Activated CD4-positive, alpha-beta T cell treated with anti-CD3 and anti-CD28 coated beads for 48 hours (primary cell): ENCODE measurements around the gene SH3BP5.
A peak's percentile ranks its signal among the peaks of the same experiment; 100 is the strongest.
"Not testable (repeated sequence)": the region's sequence is repeated elsewhere in the genome, so short reads cannot be mapped to it uniquely, and the experiment has no call there.

Experiments used
- DNase-seq: peaks from one replicate; pipeline ENCODE4 v3.0.0-alpha.2; 2020

SH3BP5 gene

GRCh38 chr3:15332405-15333098, at the start of gene SH3BP5:
TSS of gene SH3BP5 (minus strand) at chr3:15332586. CDS start at chr3:15332408, 178 bp downstream.
- peak; percentile 78 for DNase-seq

DNA sequence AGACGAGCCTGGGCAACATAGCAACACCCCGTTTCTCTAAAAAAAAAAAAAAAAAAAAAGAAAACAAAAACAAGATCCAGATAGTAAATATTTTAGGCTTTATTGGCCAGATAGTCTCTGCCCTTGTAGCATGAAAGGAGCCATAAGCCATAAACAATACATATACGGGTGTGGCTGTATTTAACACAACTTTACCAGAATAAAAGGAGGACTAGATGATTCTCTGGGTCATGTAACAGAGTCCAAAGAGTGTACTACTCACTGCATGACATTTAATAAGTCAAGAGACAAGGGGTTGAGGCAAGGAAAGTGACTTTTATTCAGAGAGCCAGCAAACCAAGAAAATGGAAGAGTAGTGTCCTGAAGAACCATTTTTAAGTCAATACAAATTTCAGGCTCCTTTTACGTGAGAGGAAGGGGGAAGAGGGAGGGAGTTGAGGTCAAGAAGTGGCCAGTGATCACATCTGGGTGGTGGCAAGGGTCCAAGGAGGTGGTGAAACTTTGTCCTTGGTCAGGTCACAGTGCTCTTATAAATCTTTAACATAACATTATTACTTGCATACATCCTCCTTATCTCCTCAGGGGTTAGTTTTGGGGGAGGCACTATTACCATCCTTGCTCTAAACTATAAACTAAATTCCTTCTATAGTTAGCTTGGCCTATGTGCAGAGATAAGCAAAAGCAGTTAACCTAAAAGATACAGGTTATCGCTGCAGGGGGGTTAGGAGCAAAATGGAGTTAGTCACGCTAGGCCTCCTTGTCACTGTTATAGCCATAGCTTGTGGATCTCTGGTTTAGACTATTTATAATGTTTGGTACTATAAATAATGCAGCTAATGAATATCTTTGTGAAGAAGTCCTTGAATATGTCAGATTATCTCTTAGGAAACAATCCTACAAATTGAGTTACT, 48.8 kb upstream of the SH3BP5 start:
- no peak for DNase-seq

GRCh38 chr3:15377961-15378791, 45.8 kb upstream of the SH3BP5 start:
- DNase-seq: peak; percentile 96

GRCh38 chr3:15375461-15376000, 43.1 kb upstream of the SH3BP5 start:
- no peak for DNase-seq

- DNase-seq: no peak
Measured at GRCh38 chr3:15372918-15373317, 40.5 kb upstream of the SH3BP5 start.

- no peak for DNase-seq
Measured at GRCh38 chr3:15368561-15369135, 36.3 kb upstream of the SH3BP5 start.

DNA sequence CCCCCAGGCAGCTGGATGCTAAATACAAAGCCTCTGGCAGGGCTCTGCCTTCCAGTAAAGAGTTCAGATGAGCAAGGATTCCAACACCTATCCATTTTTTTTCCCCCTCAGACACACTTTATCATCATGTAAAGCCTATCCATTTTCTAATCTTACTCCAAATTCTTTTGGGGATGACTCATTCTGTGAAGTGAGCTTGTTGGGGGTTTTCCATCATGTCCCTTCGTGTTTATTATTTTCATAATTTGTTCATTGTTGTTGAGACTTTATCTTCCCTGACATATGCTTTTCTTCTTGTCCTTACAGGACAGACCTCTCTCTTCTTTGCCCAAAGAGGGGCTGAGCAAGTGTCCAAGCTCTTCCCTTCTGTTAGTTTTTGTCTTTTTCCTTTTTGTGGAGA, 34.7 kb upstream of the SH3BP5 start:
- DNase-seq: no peak

DNA sequence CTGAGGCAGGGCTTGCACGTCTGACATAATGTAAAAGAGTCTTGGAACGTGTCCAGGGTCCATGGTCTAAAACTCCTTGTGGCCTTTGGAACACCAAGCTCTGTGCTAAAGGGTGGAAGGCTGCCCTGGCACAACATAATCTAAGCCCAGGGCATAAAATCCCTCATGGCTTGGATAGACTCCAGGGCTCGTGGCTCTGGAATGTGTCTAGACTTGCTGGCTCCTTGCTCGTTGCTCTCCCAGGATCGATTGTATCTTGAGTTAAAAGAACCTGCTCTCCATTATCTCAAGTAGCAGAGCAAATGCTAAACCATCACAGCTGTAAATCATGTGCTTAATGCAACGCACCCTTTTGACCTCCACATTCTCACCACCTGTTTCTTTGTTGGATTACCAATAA, 31.7 kb upstream of the SH3BP5 start:
- DNase-seq: not testable (repeated sequence)

- peak; percentile 81 for DNase-seq
Measured at GRCh38 chr3:15361494-15362214, 29.3 kb upstream of the SH3BP5 start.

DNA sequence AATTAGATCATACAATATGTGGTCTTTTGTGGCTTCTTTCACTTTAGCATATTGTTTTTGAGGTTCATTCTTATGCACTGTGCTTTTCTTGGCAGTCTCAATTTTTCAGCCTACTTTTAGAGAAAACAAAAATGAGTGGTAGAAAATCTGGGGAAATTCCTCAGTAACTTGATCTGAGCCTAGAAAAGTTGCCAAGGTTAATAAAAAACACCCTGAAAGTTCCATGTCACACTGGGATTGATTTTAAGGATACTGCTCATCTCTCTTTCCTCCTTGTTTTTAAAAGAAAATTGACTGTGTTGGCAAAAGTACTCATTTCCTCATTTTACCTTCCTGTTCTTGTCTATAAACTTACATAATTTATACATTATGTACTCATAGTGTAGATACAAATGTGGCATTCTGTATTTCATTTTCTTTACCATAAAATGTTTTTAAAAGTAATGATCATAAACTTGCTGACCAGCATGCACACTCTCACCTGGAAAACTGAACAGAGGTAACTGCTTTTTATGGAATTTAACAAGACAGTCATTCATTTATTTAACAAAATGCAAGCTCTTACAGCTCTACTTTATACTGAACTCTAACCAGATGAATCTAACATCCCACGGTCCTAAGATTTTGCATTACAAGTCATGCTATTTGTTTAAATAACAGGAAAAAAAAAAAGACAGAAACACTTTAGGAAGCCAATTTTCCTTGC, 28.6 kb upstream of the SH3BP5 start:
- DNase-seq: no peak

- DNase-seq: no peak
Measured at GRCh38 chr3:15359677-15360397, 27.5 kb upstream of the SH3BP5 start.

DNA sequence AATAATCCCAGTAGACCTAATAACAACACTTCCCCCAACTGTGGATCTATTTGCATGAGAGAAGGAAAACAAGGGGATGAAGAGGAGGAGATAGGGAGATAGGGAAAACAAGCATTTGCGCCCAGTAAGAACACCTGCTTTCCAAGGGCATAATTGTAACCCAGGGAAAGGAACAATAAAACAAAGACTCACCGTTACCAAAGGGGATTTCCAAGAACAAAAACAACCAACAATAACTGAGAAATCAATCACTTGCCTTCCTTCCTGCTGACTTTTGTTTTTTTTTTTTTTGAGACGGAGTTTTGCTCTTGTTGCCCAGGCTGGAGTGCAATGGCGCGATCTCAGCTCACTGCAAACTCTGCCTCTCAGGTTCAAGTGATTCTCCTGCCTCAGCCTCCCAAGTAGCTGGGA, 24.3 kb upstream of the SH3BP5 start:
- not testable (repeated sequence) for DNase-seq

DNA sequence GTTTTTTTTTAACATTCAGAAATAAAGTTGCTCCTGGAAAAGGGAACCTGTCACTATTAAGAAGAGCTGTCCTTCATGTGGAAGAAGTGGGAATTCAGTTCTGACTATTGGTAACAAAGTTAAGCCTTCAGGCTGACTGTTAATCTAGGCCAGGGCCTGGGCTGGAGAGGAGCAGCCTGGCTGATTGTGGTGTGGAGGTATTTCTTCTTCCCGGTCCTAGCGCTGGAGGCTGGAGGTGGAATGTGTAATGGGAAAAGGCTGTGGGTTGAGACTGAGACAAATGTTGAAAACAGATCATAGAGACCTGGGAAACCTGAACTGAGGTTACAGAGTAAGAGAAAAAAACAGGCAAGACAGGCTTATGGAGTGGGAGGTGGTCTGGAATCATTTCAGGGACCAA, 23.8 kb upstream of the SH3BP5 start:
- no peak for DNase-seq

GRCh38 chr3:15355086-15355485, 22.7 kb upstream of the SH3BP5 start:
- DNase-seq: no peak

GRCh38 chr3:15354485-15354884, 22.1 kb upstream of the SH3BP5 start:
- no peak for DNase-seq

- DNase-seq: no peak
Measured at GRCh38 chr3:15350141-15350540, 17.8 kb upstream of the SH3BP5 start.

GRCh38 chr3:15349438-15349837, 17.1 kb upstream of the SH3BP5 start:
- DNase-seq: not testable (repeated sequence)

- DNase-seq: no peak
Measured at GRCh38 chr3:15348246-15348645, 15.9 kb upstream of the SH3BP5 start.

DNA sequence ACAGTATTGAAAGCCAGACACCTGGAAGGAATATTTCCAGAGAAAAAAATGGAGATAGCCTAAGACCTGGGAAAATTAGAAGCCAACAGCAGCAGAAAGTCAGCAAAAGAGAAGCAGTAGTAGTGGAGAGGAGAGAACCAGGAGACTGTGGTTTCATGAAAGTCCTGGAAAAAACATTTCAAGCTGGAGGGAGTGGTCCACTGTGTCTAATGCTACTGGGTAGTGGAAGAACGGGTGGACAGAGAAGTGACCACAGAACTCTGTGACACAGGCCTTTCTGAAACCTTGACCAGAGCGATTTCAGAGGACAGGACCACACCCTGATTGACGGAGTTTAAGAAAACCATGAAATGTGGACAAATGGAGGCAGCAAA, 15.3 kb upstream of the SH3BP5 start:
- DNase-seq: no peak

- DNase-seq: no peak
Measured at GRCh38 chr3:15347063-15347736, 14.8 kb upstream of the SH3BP5 start.
